Measurements from ENCODE around the gene CCNJ.

CCNJ gene

GRCh38 chr10:96014473-96015102, 28.8 kb upstream of the CCNJ start:
- POLR2A ChIA-PET: no interaction called here
- Histone ChIP-seq H3K4me3 (ENCODE audit: low read depth, low read length) (no peak overlapping the region), H3K36me3 (ENCODE audit: control insufficient read depth in 2 of 2, insufficient read depth in 1 of 2, low read length in 2 of 2) (no peaks in the 10 kb centered on the region), H3K4me1 (ENCODE audit: control insufficient read depth, insufficient read depth, low read length) (no peaks in the 10 kb centered on the region), H3K27ac (ENCODE audit: extremely low read depth, low read depth, low read length) (no peak overlapping the region), H3K9me3 (ENCODE audit: control insufficient read depth, insufficient read depth, low read depth, low read length) (no peaks in the 10 kb centered on the region)
- CTCF ChIA-PET: interaction anchor here (0.6 to 8.7 kb wide), 6 partner anchors 10 to 356 kb away, joined by 3 to 96 read pairs (median 3); no protein-coding TSS in a partner anchor
- TF ChIP-seq ZNF146 (tag by site-specific recombination; IDR thresholded peaks at IDR 0.05) (no peak), YY1 (tag by site-specific recombination; IDR thresholded peaks at IDR 0.05) (no peak), ZNF416 (tag by site-specific recombination; IDR thresholded peaks at IDR 0.05) (no peak), ZNF121 (tag by site-specific recombination; IDR thresholded peaks at IDR 0.05) (no peak), ZNF580 (tag by site-specific recombination; IDR thresholded peaks at IDR 0.05) (no peak), ZSCAN4 (tag by site-specific recombination; IDR thresholded peaks at IDR 0.05) (no peak), ZNF548 (tag by site-specific recombination; IDR thresholded peaks at IDR 0.05) (no peak), PRDM1 (tag by site-specific recombination; IDR thresholded peaks at IDR 0.05) (no peak)

- H3K4me3 ChIP-seq (ENCODE audit: low read depth, low read length): no peak overlapping the region
- H3K36me3 ChIP-seq (ENCODE audit: control insufficient read depth in 2 of 2, insufficient read depth in 1 of 2, low read length in 2 of 2): no peaks in the 10 kb centered on the region
- H3K9me3 ChIP-seq (ENCODE audit: control insufficient read depth, insufficient read depth, low read depth, low read length): no peaks in the 10 kb centered on the region
- POLR2A ChIA-PET: interaction anchor here (1.0 kb wide), 2 partner anchors 72 to 113 kb away, joined by 3 read pairs; partner anchors contain the start of gene ZNF518A
- no peak for TF ChIP-seq ZNF585B (tag by site-specific recombination; IDR thresholded peaks at IDR 0.05)
- TF ChIP-seq ZNF701 (tag by site-specific recombination; IDR thresholded peaks at IDR 0.05): no peak
- TF ChIP-seq SCRT2 (tag by site-specific recombination; IDR thresholded peaks at IDR 0.05): peak; percentile 90
- peak; percentile 66 for TF ChIP-seq GLIS1 (tag by site-specific recombination; IDR thresholded peaks at IDR 0.05)
- peak; percentile 50; the same call in 1 of the 2 replicates for TF ChIP-seq ZEB2 (tag by site-specific recombination; IDR thresholded peaks at IDR 0.05)
- no peak for TF ChIP-seq PRDM2 (tag by site-specific recombination; IDR thresholded peaks at IDR 0.05; ENCODE audit: borderline replicate concordance)
- TF ChIP-seq SCRT1 (tag by site-specific recombination; IDR thresholded peaks at IDR 0.05; ENCODE audit: borderline replicate concordance): peak; percentile 91
- TF ChIP-seq ZNF621 (tag by site-specific recombination; IDR thresholded peaks at IDR 0.05): no peak
- TF ChIP-seq ZNF654 (tag by site-specific recombination; IDR thresholded peaks at IDR 0.05; ENCODE audit: low read depth): peak; percentile 87
- TF ChIP-seq ZNF76 (tag by site-specific recombination; IDR thresholded peaks at IDR 0.05; ENCODE audit: borderline replicate concordance, low read depth): no peak
- TF ChIP-seq ZNF214 (tag by site-specific recombination; IDR thresholded peaks at IDR 0.05; ENCODE audit: borderline replicate concordance): no peak
- TF ChIP-seq ZNF138 (tag by site-specific recombination; IDR thresholded peaks at IDR 0.05; ENCODE audit: borderline replicate concordance): no peak
- TF ChIP-seq ZIC2 (tag by site-specific recombination; IDR thresholded peaks at IDR 0.05): peak; percentile 23; the same call in 1 of the 2 replicates
- H3K4me1 ChIP-seq (ENCODE audit: control insufficient read depth, insufficient read depth, low read length): no peaks in the 10 kb centered on the region
- no peak overlapping the region for H3K27ac ChIP-seq (ENCODE audit: extremely low read depth, low read depth, low read length)
- CTCF ChIA-PET: interaction anchor here (0.5 to 8.7 kb wide), 55 partner anchors 9 to 539 kb away, joined by 3 to 96 read pairs (median 4); partner anchors contain the start of genes TCTN3 and ZNF518A
Measured at GRCh38 chr10:96017191-96017687, 26.1 kb upstream of the CCNJ start.
